ENCODE data around the gene C10orf120. TPM values are rescaled to one million over a fixed set of nuclear protein-coding genes. Genes with fewer than 3 reads are reported as not detected.

C10orf120 gene
- total and polyA plus RNA-seq, 9 of the 15 experiments (the other 6 are each of a cell fraction or from before 2014, with no cell fraction given) = not detected

GRCh38 chr10:122664501-122664900, 35.1 kb downstream of the C10orf120 start:
- CTCF ChIA-PET (ENCODE audit: low intra/inter-chr PET ratio) = no interaction called here
- ATAC-seq = no peak
- Histone ChIP-seq H3K79me2 (ENCODE audit: control insufficient read depth, insufficient read depth, low read length) (no peaks in the 10 kb centered on the region), H2AFZ (ENCODE audit: low read depth, low read length) (no peak overlapping the region), H3K9me3 (replicated peaks; ENCODE audit: control insufficient read depth, insufficient read depth, low read depth, low read length) (no peaks in the 10 kb centered on the region), H3K9ac (ENCODE audit: insufficient read depth in 1 of 2, low read depth in 2 of 2, low read length in 2 of 2) (no peak overlapping the region), H3K4me2 (ENCODE audit: insufficient read depth, low read length) (no peak overlapping the region), H3K4me1 (replicated peaks in 1 of 2; ENCODE audit: control insufficient read depth in 2 of 2, insufficient read depth in 2 of 2, low read length in 2 of 2) (no peaks in the 10 kb centered on the region), H3K4me3 (no peak overlapping the region), H3K36me3 (ENCODE audit: control insufficient read depth, insufficient read depth, low read length) (no peaks in the 10 kb centered on the region), H3K27me3 (ENCODE audit: control insufficient read depth in 2 of 2, insufficient read depth in 2 of 2, low read length in 2 of 2) (peaks cover 0 to 5% of the 10 kb centered on the region in 2 experiments; a peak in 2 of 5 replicates), H3K9me1 (ENCODE audit: control insufficient read depth, insufficient read depth, low read length) (no peaks in the 10 kb centered on the region), H4K20me1 (replicated peaks; ENCODE audit: control insufficient read depth, insufficient read depth, low read length) (no peaks in the 10 kb centered on the region), H3K27ac (ENCODE audit: extremely low read depth, low read depth, low read length) (no peak overlapping the region)
- in situ Hi-C loops (cut with MboI) = no loop called here
- intact Hi-C loops (cut with micrococcal nuclease) = no loop called here
- FAIRE-seq = no peak
- 2% methylated on average over 8 of the region's 8 CpGs for WGBS (ENCODE audit: insufficient coverage, low coverage, missing lambda C conversion rate)
- BruUV-seq (replicated peaks) = no TSS peak
- no peak for DNase-seq (ENCODE audit: extremely low read depth in 1 of 4, low spot score in 3 of 4)
- TF ChIP-seq POLR3G (IDR thresholded peaks at IDR 0.05; ENCODE audit: extremely low read depth, insufficient read length, insufficient replicate concordance) (no peak), ZC3H11A (IDR thresholded peaks at IDR 0.05; ENCODE audit: low read depth, low read length) (no peak), DMBX1 (CRISPR knock-in tag; IDR thresholded peaks at IDR 0.05; ENCODE audit: borderline replicate concordance) (no peak), ZNF3 (CRISPR knock-in tag; IDR thresholded peaks at IDR 0.05) (no peak), JUNB (CRISPR knock-in tag; conservative IDR thresholded peaks at IDR 0.05) (no peak), ZNF280A (IDR thresholded peaks at IDR 0.05; ENCODE audit: low read depth, partially characterized antibody) (no peak), MECOM (CRISPR knock-in tag; IDR thresholded peaks at IDR 0.05) (no peak), TSC22D4 (tag; IDR thresholded peaks at IDR 0.05) (no peak), STAG1 (CRISPR knock-in tag; IDR thresholded peaks at IDR 0.05; ENCODE audit: borderline replicate concordance) (no peak), HDAC8 (tag; IDR thresholded peaks at IDR 0.05) (no peak), ETS2 (tag; IDR thresholded peaks at IDR 0.05; ENCODE audit: borderline replicate concordance, poor library complexity, severe bottlenecking) (no peak), NR0B1 (IDR thresholded peaks at IDR 0.05; ENCODE audit: partially characterized antibody) (no peak), HMG20A (CRISPR knock-in tag; conservative IDR thresholded peaks at IDR 0.05) (no peak), CREM (IDR thresholded peaks at IDR 0.05; ENCODE audit: low read depth) (no peak)
- POLR2A ChIA-PET = no interaction called here
